HEK293 (cell line): ENCODE data around the gene NEAT1.

Experiments
- CTCF ChIA-PET: fragments of 350-600 bp; formaldehyde crosslinking; extraction: SDS; loops from one replicate; lab custom pipeline; 2021; ENCODE audit warnings: antibody characterized with exemption; lab: Yijun Ruan, JAX
- POLR2A ChIA-PET: fragments of 300-600 bp; formaldehyde crosslinking; extraction: SDS; loops from one replicate; lab custom pipeline; 2020; ENCODE audit warnings: antibody characterized with exemption, inconsistent platforms; lab: Yijun Ruan, JAX
- H3K27ac ChIP-seq: fragments of 200-500 bp; sonication (Bioruptor generic); 2 replicates; pipeline ENCODE4 v1.5.1; 2014; ENCODE audit warnings: low read depth, low read length, control low read depth, inconsistent platforms; ENCODE audit errors: extremely low read depth
- H3K36me3 ChIP-seq, 2 experiments: fragments of 200-500 bp in 1 of 2; sonication (Bioruptor generic) in 1 of 2; 1 replicate in 1 of 2; 2 replicates in 1 of 2; pipeline ENCODE4 v1.5.1; 2014 to 2017; ENCODE audit warnings: inconsistent platforms in 2 of 2, low read length in 2 of 2; ENCODE audit not compliant: control insufficient read depth in 2 of 2, insufficient read depth in 1 of 2
- H3K4me1 ChIP-seq: fragments of 200-500 bp; sonication (Bioruptor generic); 2 replicates; pipeline ENCODE4 v1.5.1; 2014; ENCODE audit warnings: mild to moderate bottlenecking, low read length, inconsistent platforms; ENCODE audit not compliant: control insufficient read depth, insufficient read depth
- H3K4me3 ChIP-seq: 2 replicates; pipeline ENCODE4 v1.5.1; 2011; ENCODE audit warnings: low read depth, mild to moderate bottlenecking, control low read depth, low read length, moderate library complexity
- H3K9me3 ChIP-seq: fragments of 200-500 bp; sonication (Bioruptor generic); 2 replicates; pipeline ENCODE4 v1.5.1; 2014; ENCODE audit warnings: low read depth, low read length, inconsistent platforms; ENCODE audit not compliant: control insufficient read depth, insufficient read depth
- HIC1 ChIP-seq: fragments of 450-650 bp; formaldehyde crosslinking; IDR thresholded peaks from 2 replicates; pipeline ENCODE4 v1.5.1; 2016; ENCODE audit warnings: missing biosample characterization, missing genetic modification characterization
- OSR2 ChIP-seq: fragments of 450-650 bp; formaldehyde crosslinking; IDR thresholded peaks from 2 replicates; pipeline ENCODE4 v1.5.1; 2016; ENCODE audit warnings: missing biosample characterization, missing genetic modification characterization
- SP7 ChIP-seq: fragments of 450-650 bp; formaldehyde crosslinking; IDR thresholded peaks from 2 replicates; pipeline ENCODE4 v1.5.1; 2016; ENCODE audit warnings: missing biosample characterization, missing genetic modification characterization
- ZFHX2 ChIP-seq: fragments of 450-650 bp; formaldehyde crosslinking; conservative IDR thresholded peaks from 2 replicates; pipeline ENCODE4 v1.5.1; 2016; ENCODE audit warnings: missing biosample characterization, missing genetic modification characterization
- ZNF114 ChIP-seq: fragments of 450-650 bp; formaldehyde crosslinking; IDR thresholded peaks from 2 replicates; pipeline ENCODE4 v1.5.0; 2017; ENCODE audit warnings: missing biosample characterization, missing genetic modification characterization
- ZNF184 ChIP-seq: fragments of 450-650 bp; IDR thresholded peaks from 2 replicates; pipeline ENCODE4 v1.5.1; 2018; ENCODE audit warnings: missing biosample characterization, mild to moderate bottlenecking, missing genetic modification characterization
- ZNF416 ChIP-seq: fragments of 450-650 bp; formaldehyde crosslinking; IDR thresholded peaks from 2 replicates; pipeline ENCODE4 v1.5.1; 2016; ENCODE audit warnings: missing biosample characterization, missing genetic modification characterization
- ZNF48 ChIP-seq: fragments of 450-650 bp; formaldehyde crosslinking; IDR thresholded peaks from 2 replicates; pipeline ENCODE4 v1.5.1; 2016; ENCODE audit warnings: missing biosample characterization, missing genetic modification characterization
- ZNF555 ChIP-seq: fragments of 450-650 bp; formaldehyde crosslinking; conservative IDR thresholded peaks from 2 replicates; pipeline ENCODE4 v1.5.1; 2017; ENCODE audit warnings: missing biosample characterization, mild to moderate bottlenecking, missing genetic modification characterization, inconsistent platforms
- ZNF561 ChIP-seq: fragments of 450-650 bp; IDR thresholded peaks from 2 replicates; pipeline ENCODE4 v1.5.1; 2018; ENCODE audit warnings: missing biosample characterization, missing genetic modification characterization, borderline replicate concordance
- ZNF629 ChIP-seq: fragments of 450-650 bp; formaldehyde crosslinking; IDR thresholded peaks from 2 replicates; pipeline ENCODE4 v1.5.1; 2017; ENCODE audit warnings: missing biosample characterization, missing genetic modification characterization
- ZNF76 ChIP-seq: fragments of 450-650 bp; formaldehyde crosslinking; IDR thresholded peaks from 2 replicates; pipeline ENCODE4; 2016; ENCODE audit warnings: low read depth, missing biosample characterization, missing genetic modification characterization, borderline replicate concordance
- ZNF777 ChIP-seq: fragments of 450-650 bp; formaldehyde crosslinking; IDR thresholded peaks from 2 replicates; pipeline ENCODE4 v1.5.1; 2017; ENCODE audit warnings: missing biosample characterization, missing genetic modification characterization, borderline replicate concordance
- ZNF792 ChIP-seq: fragments of 450-650 bp; formaldehyde crosslinking; IDR thresholded peaks from 2 replicates; pipeline ENCODE4 v1.5.1; 2016; ENCODE audit warnings: missing biosample characterization, missing genetic modification characterization
- TF ChIP-seq, protein P1 (sequence below): fragments of 450-650 bp; formaldehyde crosslinking; IDR thresholded peaks from 2 replicates; pipeline ENCODE4 v1.5.1; 2016; ENCODE audit warnings: missing biosample characterization, missing genetic modification characterization
- TF ChIP-seq, protein P2 (sequence below): fragments of 450-650 bp; formaldehyde crosslinking; IDR thresholded peaks from 2 replicates; pipeline ENCODE4 v1.5.1; 2017; ENCODE audit warnings: missing biosample characterization, missing genetic modification characterization

The NEAT1 gene

DNA sequence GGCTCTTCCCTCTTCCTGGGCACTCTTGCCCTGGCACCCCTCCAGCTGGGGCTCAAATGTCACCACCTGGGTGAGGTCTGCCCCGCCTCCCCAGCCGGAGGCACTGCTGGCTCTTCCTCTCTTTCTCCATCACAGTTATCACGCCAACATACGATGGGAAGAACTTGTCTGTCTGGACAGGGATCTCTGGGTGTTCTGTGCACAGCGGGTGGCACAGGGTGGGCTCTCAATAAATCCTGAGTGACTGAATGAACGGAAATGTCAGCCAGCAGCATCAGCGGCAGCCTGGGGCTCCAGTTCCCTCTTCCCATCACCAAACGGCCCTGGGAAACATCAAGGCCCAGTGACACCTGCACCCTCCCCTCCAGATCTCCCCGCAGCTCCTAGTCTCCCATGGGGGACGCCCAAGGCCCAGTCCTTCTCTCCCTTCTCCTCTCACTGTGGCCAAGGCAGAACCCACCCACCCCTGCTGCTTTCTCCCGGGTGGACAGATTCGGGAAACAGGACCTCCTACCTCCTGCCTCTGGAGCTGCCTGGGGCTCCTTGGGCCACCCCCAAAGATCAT, 39.7 kb upstream of the NEAT1 start (continued):
- TF ChIP-seq ZNF416 (tag by site-specific recombination) (no peak), ZNF48 (tag by site-specific recombination) (no peak), ZFHX2 (tag by site-specific recombination) (no peak), ZNF114 (tag by site-specific recombination) (no peak), ZNF629 (tag by site-specific recombination) (no peak), SP7 (peak; percentile 18), HIC1 (tag by site-specific recombination) (no peak), ZNF555 (no peak), ZNF184 (tag by site-specific recombination) (no peak), ZNF76 (peak; percentile 42; the same call in 1 of the 2 replicates), ZNF561 (tag by site-specific recombination) (no peak)

- ChIA-PET CTCF (interaction anchor here (0.7 to 2.5 kb wide), 2 partner anchors 88 to 115 kb away, joined by 4 to 7 read pairs; partner anchors contain the start of gene MALAT1), POLR2A (interaction anchor here (1.1 to 8.3 kb wide), 3 partner anchors 38 to 116 kb away, joined by 5 to 110 read pairs (median 14); partner anchors contain the start of genes MALAT1 and NEAT1)
- TF ChIP-seq, protein P1, sequence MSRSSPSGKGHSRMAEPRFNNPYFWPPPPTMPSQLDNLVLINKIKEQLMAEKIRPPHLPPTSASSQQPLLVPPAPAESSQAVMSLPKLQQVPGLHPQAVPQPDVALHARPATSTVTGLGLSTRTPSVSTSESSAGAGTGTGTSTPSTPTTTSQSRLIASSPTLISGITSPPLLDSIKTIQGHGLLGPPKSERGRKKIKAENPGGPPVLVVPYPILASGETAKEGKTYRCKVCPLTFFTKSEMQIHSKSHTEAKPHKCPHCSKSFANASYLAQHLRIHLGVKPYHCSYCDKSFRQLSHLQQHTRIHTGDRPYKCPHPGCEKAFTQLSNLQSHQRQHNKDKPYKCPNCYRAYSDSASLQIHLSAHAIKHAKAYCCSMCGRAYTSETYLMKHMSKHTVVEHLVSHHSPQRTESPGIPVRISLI (tag by site-specific recombination), result no peak
- no peak for TF ChIP-seq ZNF76
- TF ChIP-seq ZNF777, result no peak
- no peak for TF ChIP-seq ZNF792 (tag by site-specific recombination)
- Histone ChIP-seq H3K4me1 (peaks cover 6% of the 10 kb centered on the region; the same call in 1 of the 2 replicates), H3K36me3 (peaks cover 0 to 7% of the 10 kb centered on the region in 2 experiments; a peak in 1 of 3 replicates), H3K9me3 (no peaks in the 10 kb centered on the region), H3K4me3 (no peak overlapping the region), H3K27ac (peak overlapping the region; percentile 8; the same call in 1 of the 2 replicates)
Observed at GRCh38 chr11:65383778-65384177, 38.8 kb upstream of the NEAT1 start.

- Histone ChIP-seq H3K36me3 (peaks cover 0 to 13% of the 10 kb centered on the region in 2 experiments; a peak in 1 of 3 replicates), H3K27ac (no peak overlapping the region), H3K4me3 (no peak overlapping the region), H3K4me1 (peaks cover 6% of the 10 kb centered on the region; the same call in 1 of the 2 replicates), H3K9me3 (no peaks in the 10 kb centered on the region)
- ChIA-PET CTCF (interaction anchor here (0.6 kb wide), 1 partner anchor 57 kb away, joined by 5 read pairs; no protein-coding TSS in a partner anchor), POLR2A (interaction anchor here (1.1 to 8.3 kb wide), 2 partner anchors 37 to 93 kb away, joined by 5 to 110 read pairs; partner anchors contain the start of gene NEAT1)
- TF ChIP-seq, protein P2, sequence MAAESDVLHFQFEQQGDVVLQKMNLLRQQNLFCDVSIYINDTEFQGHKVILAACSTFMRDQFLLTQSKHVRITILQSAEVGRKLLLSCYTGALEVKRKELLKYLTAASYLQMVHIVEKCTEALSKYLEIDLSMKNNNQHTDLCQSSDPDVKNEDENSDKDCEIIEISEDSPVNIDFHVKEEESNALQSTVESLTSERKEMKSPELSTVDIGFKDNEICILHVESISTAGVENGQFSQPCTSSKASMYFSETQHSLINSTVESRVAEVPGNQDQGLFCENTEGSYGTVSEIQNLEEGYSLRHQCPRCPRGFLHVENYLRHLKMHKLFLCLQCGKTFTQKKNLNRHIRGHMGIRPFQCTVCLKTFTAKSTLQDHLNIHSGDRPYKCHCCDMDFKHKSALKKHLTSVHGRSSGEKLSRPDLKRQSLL (tag by site-specific recombination), result peak; percentile 23; the same call in 1 of the 2 replicates
- TF ChIP-seq OSR2 (tag by site-specific recombination), result no peak
Observed at GRCh38 chr11:65384301-65384889, 38.2 kb upstream of the NEAT1 start.
